GM19468 (cell line): Measurements from ENCODE around the gene ABCA1.
A peak's percentile ranks its signal among the peaks of the same experiment; 100 is the strongest.
"Not testable (repeated sequence)": the region's sequence is repeated elsewhere in the genome, so short reads cannot be mapped to it uniquely, and the experiment has no call there.

ENCODE experiments used
- ATAC-seq: cut with Tn5 transposase; IDR thresholded peaks from one replicate; pipeline ENCODE4 v1.9.1; 2021; ENCODE audit warnings: mild to moderate bottlenecking, moderate library complexity, moderate number of reproducible peaks; ENCODE audit not compliant: unreplicated experiment; ENCODE audit errors: extremely low read depth

Gene ABCA1

GRCh38 chr9:104951487-104951886 lies 23.5 kb upstream of the ABCA1 start:
- no peak for ATAC-seq

- no peak for ATAC-seq
Measured at GRCh38 chr9:104950838-104951237, 22.9 kb upstream of the ABCA1 start.

- ATAC-seq, result no peak
Measured at GRCh38 chr9:104948277-104948676, 20.3 kb upstream of the ABCA1 start.

DNA sequence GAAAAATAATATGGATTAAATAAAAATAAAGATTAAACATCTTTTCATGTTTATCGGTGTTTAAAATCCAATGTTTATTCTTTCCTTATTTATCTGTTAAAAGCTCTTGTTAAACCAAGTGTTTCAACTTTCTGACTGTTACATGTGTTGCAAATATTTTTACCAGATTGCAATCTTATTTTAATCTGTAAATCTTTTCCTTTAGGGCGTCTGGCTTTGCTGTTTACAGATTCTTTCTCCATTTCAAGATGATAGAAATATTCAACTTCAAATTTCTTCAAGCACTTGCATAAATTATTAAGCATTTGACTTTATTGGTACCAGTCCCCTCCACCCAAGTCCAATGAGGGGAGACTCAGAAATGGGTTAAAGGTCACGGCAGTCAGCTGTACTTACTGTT lies 16.9 kb upstream of the ABCA1 start:
- no peak for ATAC-seq

- ATAC-seq, result no peak
Measured at GRCh38 chr9:104944356-104944755, 16.4 kb upstream of the ABCA1 start.

DNA sequence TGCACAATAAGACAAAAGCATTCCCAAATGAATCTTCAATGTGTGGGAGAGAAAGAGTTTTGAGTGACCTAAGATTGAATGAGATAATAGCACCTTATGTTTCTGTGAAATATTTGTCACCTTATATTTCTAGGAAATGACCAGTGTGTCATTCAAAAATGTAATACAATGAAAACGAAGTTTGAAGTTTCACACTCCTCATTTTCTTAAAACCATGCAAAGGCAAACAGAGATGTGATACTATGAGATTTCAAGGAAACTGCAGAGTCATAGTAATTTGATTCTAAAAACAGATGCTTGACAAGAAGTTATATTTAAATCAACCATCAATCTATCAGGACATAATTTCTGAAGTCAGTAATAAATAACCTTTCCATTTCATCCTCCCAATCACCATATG lies 13.6 kb upstream of the ABCA1 start:
- no peak for ATAC-seq

GRCh38 chr9:104936291-104936690 lies 8.3 kb upstream of the ABCA1 start:
- ATAC-seq, result no peak

DNA sequence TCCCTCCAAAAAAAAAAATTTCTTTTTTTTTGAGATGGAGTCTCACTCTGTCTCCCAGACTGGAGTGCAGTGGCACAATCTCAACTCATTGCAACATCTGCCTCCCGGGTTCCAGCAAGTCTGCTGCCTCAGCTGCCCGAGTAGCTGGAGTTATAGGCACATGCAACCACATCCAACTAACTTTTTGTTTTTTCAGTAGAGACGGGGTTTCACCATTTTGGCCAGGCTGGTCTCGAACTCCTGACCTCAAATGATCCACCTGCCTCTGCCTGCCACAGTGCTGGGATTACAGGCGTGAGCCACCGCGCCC lies 7.5 kb upstream of the ABCA1 start:
- ATAC-seq, result not testable (repeated sequence)

- ATAC-seq, result no peak
Measured at GRCh38 chr9:104934691-104935500, 6.9 kb upstream of the ABCA1 start.

DNA sequence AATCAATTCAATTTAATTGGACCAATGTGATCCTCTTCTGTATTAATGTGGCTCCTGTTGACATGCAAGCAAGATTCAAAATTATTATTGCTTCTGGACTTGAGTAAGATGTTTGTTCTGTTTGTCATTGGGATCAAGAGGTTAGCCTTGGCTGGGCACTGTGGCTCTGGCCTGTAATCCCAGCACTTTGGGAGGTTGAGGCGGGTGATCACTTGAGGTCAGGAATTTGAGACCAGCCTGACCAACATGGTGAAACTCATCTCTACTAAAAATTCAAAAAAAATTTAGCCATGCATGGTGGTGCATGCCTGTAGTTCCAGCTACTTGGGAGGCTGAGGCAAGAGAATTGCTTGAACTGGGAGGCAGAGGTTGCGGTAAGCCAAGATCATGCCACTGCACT lies 5.1 kb upstream of the ABCA1 start:
- ATAC-seq, result not testable (repeated sequence)

- ATAC-seq, result no peak
Measured at GRCh38 chr9:104931256-104931655, 3.3 kb upstream of the ABCA1 start.

DNA sequence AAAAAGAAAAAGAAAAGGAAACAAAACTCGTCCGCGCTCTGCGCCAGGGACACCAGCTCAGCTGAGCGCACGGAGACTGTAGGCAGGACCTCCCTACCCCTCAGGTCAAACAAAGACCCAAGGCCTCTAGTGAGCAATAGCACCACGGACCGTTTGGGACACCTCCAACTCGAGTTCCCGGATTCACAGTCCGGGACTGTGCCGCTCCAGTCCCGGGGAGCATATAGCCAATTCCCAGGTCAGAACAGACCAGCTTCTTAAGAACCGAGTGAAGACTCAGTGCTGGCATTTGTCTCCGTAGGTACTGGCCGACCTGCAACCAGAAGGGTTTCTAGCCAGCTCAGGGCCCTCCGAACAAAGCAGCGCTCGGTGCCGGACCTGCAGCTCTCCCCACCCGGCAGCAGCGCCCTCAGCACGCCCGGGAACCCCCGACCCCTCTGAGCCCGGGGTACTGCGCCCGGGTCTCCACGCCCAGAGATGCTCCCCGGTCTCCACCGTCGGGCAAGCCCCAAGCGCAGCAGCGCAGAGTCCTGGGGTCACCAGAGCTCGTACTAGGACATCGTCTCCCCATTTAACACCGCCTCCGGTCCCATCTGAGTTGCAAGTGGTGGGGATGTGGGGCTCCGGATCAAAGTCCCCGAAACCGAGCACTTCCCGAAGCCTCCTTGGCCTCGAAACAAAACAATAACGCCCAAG lies 591 bp downstream of the ABCA1 start:
- no peak for ATAC-seq

GRCh38 chr9:104923740-104924139 lies 4.2 kb downstream of the ABCA1 start:
- ATAC-seq, result peak; percentile 33

GRCh38 chr9:104923289-104923688 lies 4.7 kb downstream of the ABCA1 start:
- ATAC-seq, result no peak

DNA sequence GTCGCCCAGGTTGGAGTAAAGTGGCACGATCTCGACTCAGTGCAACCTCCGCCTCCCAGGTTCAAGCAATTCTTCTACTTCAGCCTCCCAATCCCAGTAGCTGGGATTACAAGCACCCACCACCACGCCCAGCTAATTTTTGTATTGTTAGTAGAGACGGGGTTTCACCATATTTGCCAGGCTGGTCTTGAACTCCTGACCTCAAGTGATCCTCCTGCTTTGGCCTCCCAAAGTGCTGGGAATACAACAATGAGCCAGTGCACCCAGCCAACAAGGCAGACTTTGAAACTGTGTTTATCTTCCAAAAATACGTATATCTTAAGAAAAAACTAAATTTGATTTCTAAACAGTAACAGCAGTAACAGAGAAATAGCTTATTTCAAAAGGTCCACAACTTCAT lies 5.2 kb downstream of the ABCA1 start:
- not testable (repeated sequence) for ATAC-seq

DNA sequence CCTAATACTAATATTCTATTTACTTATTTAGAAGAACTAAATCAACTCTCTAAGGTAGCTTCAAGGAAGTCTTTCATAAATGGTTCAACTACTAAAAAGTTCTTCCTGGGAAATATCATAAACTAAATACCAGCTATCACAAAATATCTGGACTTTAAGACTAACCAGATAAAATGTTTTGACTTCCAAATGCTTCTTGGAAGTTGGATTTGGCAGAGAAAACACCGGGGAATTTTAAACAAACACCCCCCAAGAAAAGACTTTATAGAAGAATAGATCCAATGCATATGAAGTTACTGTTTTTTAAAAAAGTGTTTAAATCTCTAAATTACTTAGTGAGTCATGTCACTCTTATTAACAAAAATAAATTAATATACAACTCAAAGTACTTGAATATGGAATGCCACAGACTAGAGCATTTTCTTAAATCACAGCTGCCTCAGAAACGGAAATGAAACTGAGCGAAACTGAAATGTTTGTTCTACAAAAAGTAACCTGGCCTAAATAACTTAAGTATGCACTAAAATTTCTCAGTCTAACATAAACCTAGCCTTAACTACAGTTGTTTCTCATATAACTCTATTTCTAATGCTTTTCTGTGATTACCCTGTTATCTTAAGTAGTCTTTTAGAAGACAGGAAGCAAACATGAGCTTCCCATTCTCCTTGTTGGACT lies 6.8 kb downstream of the ABCA1 start:
- no peak for ATAC-seq

DNA sequence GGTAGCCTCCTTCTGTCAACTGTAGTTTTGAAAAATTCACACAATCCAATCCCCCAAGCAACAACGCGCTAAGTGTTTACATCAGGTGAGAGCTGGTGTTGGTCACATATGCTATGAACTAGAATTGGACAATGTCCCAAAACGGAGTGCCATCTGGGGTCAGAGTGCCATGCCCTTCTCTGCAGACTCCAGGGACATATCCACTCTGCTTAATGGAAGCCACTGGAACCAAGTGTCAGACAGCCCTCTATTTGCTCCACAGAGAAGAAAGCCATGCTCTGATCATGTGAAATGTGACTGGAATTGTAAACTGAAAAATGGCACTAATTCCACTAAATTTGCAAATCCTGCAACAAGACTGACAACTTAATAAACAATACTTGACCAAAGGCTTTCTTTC lies 12.2 kb downstream of the ABCA1 start:
- no peak for ATAC-seq

- no peak for ATAC-seq
Measured at GRCh38 chr9:104915049-104915448, 12.9 kb downstream of the ABCA1 start.

GRCh38 chr9:104914466-104914865 lies 13.5 kb downstream of the ABCA1 start:
- ATAC-seq, result no peak

DNA sequence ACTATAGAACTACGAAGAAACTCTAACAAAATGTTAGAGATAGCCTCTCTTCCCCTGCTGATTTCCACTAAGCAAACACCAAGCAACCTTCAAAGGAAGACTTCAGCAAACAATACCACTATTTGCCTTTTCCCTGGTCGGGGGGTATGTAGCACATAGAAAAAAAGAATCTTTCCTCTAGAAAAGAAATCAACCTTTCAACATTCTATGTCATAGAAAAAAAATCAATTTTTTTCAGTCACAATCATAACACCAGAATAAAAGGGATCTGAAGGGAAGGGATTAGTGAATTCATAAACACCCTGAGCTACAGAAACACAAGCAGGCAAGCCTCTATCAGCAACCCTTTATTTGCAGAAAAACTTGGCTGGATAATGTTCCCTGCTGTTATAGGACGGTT lies 15.3 kb downstream of the ABCA1 start:
- ATAC-seq, result no peak

DNA sequence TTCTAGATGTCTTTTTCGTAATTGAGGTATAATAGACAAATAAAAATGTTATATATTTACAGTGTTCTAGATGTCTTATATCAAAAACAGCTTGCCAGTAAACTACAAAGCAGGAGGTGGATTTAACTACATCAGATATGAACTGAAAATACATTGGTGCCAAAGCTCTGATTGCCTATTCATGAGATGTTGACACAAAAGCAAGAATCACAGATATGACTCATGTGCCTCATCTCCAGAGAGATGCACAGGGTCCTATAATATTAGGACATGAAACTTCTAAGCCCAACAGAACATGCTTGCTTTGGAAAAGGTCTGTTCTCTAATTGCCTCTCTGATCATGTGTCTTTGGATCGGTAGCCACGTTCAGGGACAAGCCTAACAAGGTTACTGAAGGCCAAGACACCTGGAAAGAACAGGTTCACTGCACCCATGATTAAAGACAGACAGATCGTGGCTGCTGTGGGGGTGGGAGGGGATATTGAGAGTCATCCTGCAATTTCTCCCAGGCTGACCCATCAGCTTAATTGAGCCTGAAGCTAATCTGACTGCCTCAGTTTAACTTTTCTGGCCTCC lies 16.8 kb downstream of the ABCA1 start:
- ATAC-seq, result no peak
